HEK293T (cell line): ENCODE data around the gene CEBPG.

Source experiments
- ARNT ChIP-seq: fragments of 450-650 bp; IDR thresholded peaks from 2 replicates; pipeline ENCODE4 v1.6.1; 2017; ENCODE audit warnings: mild to moderate bottlenecking
- L3MBTL2 ChIP-seq: fragments of 450-650 bp; conservative IDR thresholded peaks from 2 replicates; pipeline ENCODE4 v1.6.1; 2016; ENCODE audit warnings: mild to moderate bottlenecking
- SP1 ChIP-seq: fragments of 450-650 bp; IDR thresholded peaks from 2 replicates; pipeline ENCODE4 v1.6.1; 2017
- ZNF384 ChIP-seq: fragments of 450-650 bp; IDR thresholded peaks from 2 replicates; pipeline ENCODE4 v1.6.1; 2016

GRCh38 chr19:33329736-33330135 lies 43.8 kb upstream of the CEBPG start:
- TF ChIP-seq ARNT (no peak), L3MBTL2 (no peak), SP1 (no peak), ZNF384 (no peak)
